Measurements from ENCODE around the gene PGAM5.

DNA sequence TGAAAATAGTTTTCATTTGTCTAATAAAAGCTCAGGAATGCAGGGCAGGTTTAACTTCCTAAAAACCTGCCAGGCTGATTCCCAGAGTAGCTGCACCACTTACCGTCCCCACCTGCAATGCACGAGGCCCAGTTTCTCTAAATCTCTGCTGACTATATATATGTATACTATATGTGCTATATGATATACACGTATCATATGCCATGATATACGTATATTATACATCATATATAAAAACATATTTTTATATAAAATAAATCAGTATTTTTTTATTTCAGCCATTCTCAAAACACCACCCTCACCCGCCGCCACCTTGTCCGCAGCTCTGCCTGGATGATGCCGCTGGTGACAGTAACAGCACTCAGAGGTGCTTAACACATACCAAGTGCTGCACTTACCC, 48.7 kb downstream of the PGAM5 start:
- TF ChIP-seq, protein P1, sequence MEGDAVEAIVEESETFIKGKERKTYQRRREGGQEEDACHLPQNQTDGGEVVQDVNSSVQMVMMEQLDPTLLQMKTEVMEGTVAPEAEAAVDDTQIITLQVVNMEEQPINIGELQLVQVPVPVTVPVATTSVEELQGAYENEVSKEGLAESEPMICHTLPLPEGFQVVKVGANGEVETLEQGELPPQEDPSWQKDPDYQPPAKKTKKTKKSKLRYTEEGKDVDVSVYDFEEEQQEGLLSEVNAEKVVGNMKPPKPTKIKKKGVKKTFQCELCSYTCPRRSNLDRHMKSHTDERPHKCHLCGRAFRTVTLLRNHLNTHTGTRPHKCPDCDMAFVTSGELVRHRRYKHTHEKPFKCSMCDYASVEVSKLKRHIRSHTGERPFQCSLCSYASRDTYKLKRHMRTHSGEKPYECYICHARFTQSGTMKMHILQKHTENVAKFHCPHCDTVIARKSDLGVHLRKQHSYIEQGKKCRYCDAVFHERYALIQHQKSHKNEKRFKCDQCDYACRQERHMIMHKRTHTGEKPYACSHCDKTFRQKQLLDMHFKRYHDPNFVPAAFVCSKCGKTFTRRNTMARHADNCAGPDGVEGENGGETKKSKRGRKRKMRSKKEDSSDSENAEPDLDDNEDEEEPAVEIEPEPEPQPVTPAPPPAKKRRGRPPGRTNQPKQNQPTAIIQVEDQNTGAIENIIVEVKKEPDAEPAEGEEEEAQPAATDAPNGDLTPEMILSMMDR (IDR thresholded peaks at IDR 0.05; ENCODE audit: low read depth, low read length, poor library complexity, severe bottlenecking), result no peak
- no peak for TF ChIP-seq EZH2phosphoT487 (IDR thresholded peaks at IDR 0.05; ENCODE audit: borderline replicate concordance, low read length)

All from DOHH2 (cell line).